ENCODE results near the gene PDE10A.
"Not testable (repeated sequence)": the region's sequence is repeated elsewhere in the genome, so short reads cannot be mapped to it uniquely, and the experiment has no call there.

PDE10A gene

DNA sequence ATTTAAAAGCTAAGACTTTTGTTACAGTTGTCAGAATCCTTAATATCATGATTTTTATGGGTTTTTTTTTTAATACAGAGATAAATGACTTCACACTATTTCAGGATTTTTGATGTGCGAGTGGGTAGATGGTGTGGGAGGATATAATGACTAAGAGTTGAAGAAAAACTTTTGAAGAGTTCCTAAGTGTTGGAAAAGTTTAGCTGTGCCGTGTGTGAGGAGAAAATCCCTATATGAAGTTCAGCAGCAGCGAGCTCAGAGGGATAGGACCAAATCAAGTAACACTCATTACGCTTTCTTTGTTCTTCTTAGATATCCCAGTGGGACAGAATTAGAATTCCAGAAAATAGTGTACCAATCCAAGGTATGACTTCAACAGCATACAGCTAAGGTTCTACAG, 34.1 kb downstream of the PDE10A start:
- DNase-seq (ENCODE audit: low read depth in 1 of 2, low spot score in 1 of 2) = no peak

DNA sequence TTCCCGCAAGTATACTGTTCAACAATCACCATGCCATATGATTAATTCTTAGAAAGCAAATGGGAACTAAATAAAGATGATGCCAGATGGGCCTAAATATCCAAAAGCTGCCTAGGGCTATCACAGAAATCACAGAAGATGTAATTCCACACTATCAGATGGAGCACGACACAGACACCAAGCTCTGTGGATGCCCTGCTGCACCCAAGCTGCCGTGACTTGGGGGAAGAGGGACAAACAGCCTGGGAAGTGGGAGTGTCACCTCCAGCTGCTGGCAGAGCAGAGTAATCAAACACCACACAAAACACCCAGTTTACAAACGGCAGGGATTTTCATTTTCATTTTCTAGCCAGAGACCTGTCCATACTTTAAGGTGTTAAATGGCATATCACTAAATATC, 35.7 kb downstream of the PDE10A start:
- no peak for DNase-seq (ENCODE audit: low read depth in 1 of 2, low spot score in 1 of 2)

DNA sequence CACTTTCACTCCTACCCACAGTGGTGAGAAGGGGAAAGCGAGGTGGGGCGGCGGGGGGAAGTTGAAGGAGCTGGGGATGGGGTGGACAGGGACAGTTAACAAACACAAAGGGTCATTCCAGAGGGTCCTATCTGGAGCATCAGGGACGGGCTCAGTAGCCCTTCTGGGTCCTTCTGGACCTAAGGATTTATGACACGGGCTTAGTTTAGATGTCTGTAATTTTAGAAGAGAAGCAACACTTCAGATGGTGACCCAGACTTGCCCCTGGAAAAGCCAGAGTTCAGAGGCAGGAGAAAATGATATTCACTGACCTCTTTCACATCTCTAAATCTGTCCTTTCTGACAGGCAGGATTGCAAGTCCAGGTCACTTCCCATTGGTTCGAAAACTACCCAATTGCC, 36.3 kb downstream of the PDE10A start:
- DNase-seq (ENCODE audit: low read depth in 1 of 2, low spot score in 1 of 2) = no peak

DNA sequence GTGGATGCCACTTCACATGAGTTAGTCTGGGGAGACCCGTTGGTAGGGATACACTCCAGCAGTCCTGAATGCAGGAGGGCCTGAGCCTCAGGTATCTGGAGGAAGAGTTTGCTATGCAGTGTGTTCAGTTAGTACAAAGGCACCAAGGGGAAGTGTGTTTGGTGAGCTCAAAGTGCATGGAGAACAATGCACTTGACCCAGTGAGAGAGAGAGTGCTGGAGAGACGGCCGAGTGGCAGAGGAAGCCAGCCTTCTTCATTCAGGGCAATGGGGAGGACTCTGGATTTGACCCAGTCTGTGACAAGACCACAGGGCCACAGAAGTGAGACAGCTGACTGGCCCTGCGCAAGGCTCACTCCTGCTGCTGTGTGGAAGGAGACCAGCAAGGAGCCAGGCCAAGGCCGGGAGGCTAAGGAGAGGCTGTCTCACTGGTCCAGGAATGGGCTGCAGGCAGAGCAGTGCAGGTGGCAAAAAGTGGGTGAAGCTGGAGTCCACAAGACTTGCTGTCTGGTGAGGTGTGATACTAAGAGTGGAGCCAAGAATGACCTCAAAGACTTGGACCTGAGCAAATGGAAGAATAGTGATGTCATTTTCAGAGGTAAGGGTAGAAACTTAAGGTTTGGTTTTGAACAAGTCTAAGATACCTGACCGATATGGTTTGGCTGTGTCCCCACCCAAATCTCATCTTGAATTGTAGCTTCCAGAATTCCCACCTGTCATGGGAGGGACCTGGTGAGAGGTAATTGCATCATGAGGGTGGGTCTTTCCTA, 38.0 kb downstream of the PDE10A start:
- no peak for DNase-seq (ENCODE audit: low read depth in 1 of 2, low spot score in 1 of 2)

DNA sequence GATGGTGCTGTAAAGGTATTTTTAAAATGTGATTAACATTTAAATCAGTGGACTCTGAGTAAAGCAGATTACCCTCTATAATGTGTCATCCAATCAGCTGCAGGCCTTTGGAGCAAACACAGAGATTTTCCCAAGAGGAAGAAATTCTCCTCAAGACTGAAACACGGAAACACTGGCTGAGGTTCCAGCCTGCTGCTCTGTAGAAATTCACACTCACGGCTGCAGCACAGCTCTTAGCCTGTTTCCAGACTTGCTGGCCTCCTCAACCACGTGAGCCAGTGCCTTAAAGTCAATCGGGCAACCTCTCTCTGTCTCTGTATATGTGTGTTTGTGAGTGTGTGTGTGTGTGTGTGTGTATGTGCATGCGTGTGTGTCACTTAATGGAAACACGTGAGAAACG, 41.1 kb downstream of the PDE10A start:
- no peak for DNase-seq (ENCODE audit: low read depth in 1 of 2, low spot score in 1 of 2)

DNA sequence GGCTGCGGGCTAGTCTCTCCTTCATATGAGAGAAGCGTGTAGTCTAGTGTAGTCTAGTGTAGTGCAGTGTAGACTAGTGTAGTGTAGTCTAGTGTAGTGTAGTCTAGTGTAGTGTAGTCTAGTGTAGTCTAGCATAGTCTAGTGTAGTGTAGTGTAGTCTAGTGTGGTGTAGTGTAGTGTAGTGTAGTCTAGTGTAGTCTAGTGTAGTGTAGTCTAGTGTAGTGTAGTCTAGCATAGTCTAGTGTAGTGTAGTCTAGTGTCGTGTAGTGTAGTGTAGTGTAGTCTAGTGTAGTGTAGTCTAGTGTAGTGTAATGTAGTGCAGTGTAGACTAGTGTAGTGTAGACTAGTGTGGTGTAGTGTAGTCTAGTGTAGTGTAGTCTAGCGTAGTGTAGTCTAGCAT, 44.1 kb downstream of the PDE10A start:
- DNase-seq (ENCODE audit: low read depth in 1 of 2, low spot score in 1 of 2) = not testable (repeated sequence)

DNA sequence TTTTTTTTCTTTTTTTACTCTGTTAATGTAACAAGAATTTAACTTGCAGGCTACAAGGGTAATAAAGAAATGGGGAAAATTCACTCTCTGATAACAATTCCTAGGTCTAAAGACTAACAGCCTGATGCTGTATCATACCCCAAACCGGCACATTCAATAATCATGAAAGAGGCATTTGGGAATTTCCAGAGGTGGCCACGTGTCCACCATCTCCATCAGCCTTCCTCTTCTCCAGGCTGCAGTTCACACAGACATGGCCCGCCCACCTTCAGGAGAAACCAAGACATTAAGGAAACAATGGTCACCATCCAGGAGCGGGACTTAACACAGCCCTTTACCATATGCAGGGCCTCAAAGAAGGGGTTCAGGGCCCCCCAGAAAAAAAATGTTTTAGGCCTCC, 44.8 kb downstream of the PDE10A start:
- no peak for DNase-seq (ENCODE audit: low read depth in 1 of 2, low spot score in 1 of 2)

DNA sequence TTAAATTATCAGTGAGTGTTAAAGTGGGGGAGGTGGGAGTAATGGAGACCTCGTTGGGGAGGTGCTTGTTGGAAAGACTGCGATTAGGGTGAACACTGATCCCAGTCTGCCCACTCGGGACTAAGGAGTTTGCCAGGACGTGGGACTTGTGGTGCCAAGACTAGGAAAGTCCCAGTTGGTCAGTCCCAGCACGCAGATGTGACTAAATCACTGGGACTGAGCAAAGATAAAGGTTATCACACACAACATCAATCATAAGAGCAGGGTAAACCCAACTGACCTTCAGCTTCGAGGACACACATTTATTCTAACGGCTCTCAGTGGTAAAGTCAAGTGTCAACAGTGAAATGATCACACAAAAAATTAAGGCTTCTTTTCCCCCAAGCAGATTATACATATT, 45.5 kb downstream of the PDE10A start:
- no peak for DNase-seq (ENCODE audit: low read depth in 1 of 2, low spot score in 1 of 2)

DNA sequence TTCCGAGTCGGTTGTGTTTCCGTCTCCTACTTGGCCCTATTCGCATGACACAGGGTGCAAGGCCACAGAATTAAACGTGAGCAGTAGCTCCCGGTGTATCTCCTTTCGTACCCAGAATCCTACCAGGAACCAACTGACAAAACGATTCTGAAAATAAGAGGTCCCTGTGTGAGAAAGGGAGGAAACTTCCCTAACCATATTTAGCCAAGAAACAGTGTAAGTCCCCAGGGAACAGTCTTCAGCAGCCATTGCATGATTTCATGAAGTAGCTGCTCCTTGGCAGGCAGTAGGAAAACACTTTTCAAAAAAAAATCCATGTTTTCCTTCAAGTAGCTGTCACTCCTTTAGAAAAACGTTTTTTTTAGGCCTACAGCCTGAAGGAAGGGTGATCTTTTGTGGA, 46.9 kb downstream of the PDE10A start:
- DNase-seq (ENCODE audit: low read depth in 1 of 2, low spot score in 1 of 2) = no peak

DNA sequence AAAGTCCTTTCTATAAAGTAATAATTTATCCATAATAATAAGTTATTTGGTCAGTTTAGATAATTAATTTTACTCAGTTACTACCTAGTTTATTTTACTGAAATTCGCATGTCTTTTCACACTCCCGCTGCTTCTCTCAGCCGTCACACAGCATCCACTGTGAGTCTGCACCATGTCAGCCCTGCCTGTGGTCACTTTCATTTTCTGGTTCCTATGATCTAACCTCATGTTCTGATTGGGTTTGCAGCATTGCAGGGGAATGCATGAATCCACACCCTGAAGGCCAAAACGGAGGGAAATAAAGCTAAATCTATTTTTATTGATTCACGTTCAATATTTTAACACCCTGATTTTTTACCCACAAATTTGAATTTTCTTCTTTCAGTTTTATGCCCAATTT, 47.4 kb downstream of the PDE10A start:
- no peak for DNase-seq (ENCODE audit: low read depth in 1 of 2, low spot score in 1 of 2)

DNA sequence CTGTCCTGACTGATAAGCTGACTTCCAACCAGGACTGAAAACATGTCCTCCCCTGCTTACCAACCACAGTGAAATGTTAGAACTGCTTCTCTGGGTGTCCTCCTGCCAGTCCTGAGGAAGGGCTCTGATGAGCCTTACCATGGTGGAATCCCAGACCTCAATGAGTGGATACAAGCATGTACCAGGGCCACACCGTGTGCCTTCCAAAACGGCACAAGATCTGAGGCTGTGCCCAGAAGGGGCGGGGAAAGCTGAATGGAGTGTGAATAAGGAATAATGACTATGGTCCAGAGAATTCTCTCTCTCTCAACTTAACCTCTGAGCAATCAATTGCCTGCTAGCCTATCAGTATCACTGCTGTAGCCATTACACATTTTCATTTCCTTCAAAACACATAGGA, 51.7 kb downstream of the PDE10A start:
- no peak for DNase-seq (ENCODE audit: low read depth in 1 of 2, low spot score in 1 of 2)

DNA sequence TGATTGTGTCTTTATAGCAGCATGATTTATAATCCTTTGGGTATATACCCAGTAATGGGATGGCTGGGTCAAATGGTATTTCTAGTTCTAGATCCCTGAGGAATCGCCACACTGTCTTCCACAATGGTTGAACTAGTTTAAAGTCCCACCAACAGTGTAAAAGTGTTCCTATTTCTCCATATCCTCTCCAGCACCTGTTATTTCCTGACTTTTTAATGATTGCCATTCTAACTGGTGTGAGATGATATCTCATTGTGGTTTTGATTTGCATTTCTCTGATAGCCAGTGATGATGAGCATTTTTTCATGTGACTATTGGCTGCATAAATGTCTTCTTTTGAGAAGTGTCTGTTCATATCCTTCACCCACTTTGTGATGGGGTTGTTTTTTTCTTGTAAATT, 54.5 kb downstream of the PDE10A start:
- not testable (repeated sequence) for DNase-seq (ENCODE audit: low read depth in 1 of 2, low spot score in 1 of 2)

DNA sequence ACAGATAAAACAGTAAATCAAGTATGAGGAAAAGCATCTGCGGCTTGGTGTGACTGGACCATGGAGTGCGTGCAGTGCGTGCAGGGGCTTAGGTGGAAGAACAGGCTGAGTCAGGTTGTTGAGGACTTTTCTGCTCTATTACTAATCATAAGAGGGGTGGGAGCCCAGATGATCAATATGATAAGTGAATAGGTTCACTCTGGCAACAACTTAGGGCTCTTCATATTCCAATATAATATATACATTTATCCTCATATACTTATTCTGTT, 56.4 kb downstream of the PDE10A start:
- no peak for DNase-seq (ENCODE audit: low read depth in 1 of 2, low spot score in 1 of 2)

DNA sequence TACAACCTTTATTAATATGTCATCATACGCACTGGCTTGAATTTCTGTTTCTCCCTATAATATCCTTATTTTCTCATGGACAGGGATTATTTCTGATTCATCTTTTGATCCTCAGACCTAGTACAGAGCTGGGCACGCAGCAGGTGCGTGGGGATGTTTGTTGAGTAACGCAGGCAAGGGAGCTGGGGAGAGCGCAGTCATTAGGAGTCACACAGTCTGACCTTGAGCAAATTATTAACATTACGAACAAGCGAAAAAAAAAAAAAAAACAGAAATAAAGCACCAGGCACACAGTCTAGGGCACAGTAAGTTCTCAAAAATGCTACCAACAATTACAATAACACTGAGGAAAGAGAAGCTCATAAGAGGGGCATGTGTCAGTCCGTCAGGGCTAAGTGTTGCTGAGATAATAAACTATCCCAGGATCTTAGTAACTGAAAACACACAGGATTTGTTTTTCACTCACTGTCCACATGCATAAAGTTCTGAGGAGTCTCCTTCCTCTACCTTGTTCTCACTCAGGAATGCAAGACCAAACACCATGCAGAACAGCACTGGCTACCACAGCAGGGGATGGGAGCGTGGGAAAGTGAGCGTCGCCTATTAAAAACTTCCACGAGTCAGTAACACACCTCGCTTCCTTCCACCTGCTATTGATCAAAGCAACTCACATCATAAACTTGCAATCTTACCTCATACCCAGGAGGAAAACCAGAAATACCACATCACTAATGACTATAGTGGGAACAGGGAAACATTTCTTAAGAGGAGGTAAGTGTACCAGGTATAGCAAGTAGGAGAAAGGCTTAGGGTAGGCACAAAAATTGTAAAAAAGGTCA, 56.9 kb downstream of the PDE10A start:
- no peak for DNase-seq (ENCODE audit: low read depth in 1 of 2, low spot score in 1 of 2)

DNA sequence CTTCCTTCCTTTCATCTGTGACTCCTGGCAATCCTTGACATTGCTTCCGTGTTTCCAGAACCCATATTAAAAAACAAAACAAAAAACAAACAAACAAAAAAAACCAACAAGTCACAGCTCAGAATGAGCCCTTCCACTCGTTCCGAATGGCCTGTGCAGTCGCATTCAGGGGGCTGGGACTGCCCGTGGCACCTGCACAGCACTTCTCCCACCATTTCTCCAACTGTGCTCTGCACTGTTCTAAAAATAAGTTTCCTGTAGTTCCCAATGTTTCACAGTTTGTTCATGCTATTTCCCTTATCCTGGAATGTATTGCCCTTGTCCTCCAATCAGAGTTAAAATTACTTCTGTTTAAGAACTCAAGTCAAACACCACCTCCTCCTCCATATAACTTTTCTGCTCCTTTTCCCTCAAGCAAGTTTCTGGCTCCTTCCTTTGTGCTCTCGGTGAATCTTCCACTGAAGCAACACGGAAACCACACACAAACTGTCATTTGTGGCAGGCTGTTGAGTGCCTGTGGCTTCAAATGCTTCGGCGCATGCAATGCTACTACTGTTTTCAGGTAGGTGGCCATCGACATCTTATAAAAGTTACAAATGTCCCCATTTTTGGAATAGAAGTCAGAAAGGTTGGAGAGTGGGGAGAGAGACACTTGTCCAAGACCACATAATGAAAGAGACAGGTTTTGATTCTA, 57.7 kb downstream of the PDE10A start:
- DNase-seq (ENCODE audit: low read depth in 1 of 2, low spot score in 1 of 2) = no peak

DNA sequence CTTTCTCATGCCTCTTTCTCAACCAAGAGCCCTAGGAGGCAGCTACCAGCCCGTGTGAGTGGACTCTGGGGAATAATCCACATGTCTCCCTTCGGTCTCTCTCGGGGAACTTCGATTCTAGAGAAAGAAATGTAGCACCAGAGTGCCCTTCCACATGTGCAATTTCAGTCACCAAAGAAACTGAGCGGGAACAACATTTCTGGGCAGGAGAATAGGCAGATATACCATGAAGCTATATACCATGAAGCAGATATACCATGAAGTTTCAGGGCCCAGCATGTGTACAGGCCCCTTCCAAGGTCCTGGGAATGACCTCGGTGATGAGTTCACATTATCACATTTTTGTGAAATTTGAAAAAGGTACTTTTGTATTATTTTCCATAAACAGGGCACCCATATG, 60.8 kb downstream of the PDE10A start:
- no peak for DNase-seq (ENCODE audit: low read depth in 1 of 2, low spot score in 1 of 2)

DNA sequence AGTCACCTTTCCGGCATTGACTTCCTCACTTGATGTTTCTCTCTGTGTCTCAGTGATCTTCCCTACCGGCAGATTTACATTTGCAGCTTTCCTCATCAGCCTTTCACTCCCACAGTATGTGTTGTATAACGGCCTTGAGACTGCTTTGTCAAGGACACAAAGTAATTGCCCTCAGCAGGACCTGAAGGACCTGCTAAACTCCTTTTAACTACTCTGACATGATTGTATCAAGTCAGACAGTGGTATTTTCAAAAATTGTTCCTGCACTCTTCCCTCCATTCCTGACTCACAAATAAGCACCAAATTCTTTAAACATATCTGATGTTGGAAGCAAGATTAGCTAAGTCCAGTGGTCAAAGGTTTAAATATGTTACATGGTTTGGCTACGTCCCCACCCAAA, 62.4 kb downstream of the PDE10A start:
- DNase-seq (ENCODE audit: low read depth in 1 of 2, low spot score in 1 of 2) = no peak

DNA sequence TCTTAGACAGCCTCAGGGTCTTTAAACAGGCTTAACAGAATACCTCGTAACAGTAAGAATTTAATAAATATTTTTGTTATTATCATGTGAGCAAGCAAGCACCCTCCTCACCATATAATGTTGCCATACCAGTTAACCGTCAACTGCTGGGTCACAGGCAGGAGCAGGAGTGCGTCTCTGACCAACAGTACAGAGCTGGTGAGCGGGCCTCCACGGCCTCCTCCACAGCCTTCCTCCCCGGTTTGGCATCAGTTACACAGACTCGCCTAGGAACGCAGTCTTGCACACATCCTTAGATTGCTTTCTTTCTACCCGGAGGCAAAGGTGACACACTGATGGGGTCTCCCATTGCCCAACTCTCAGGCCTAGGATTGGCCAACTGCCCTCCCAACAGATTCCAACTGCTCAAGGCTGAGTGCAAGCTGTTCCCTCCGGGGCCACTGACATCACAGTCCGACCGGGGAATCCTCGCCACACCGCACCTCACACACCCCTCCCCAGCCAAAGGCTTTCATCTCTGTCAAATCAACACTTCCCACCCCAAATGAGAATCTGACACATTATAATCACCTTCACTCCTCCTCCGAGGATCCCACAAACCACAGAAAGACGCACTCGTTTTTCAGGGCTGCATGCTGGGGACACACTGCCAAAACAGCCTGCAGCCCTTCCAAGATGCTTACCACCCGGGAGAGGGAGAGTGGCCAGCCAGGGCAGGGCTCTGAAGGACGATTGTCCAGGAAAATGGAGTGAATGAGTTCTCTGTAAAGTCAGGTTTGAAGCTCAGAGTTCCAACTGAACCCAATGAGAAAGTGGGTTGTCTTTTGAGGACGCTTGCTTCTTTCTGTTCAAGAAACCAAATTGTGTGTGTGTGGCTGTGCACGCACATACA, 63.2 kb downstream of the PDE10A start:
- DNase-seq (ENCODE audit: low read depth in 1 of 2, low spot score in 1 of 2) = no peak

DNA sequence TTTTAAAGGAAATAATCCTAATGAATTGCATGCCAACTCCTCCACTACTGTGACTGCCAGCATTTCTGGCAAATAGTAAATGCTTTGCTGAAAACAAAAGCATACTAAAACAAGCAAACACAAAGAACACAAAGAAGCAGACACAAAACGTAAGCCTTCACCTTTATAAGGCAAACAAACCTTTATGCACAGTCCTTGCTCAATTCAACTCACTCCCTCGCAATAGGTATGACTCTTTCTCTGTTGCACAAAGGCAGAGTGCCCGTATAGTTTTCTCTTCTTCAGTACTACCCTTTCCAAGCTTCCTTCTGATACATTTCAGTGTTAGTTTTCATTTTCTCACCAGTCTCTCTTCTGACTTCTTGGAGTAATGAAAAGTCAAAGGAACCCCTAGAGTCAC, 63.9 kb downstream of the PDE10A start:
- no peak for DNase-seq (ENCODE audit: low read depth in 1 of 2, low spot score in 1 of 2)

DNA sequence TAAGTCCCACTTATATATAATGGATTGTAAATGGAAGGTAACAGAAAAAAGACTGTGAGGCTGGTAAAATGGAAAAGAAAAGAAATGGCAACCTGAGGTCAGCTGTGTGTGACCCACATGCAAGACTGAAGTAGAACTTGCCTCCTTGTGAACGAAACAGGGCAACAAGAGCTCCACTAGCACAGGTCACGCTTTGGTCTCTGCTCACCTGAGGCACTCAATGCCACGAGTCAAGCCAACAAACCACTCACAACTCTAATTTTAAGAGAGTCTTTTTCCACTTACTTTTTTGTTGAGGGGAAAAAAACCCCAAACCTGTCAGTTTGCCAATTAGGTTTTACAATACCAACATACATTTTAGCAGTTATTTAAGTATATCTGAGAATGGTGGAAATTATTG, 65.2 kb downstream of the PDE10A start:
- no peak for DNase-seq (ENCODE audit: low read depth in 1 of 2, low spot score in 1 of 2)

DNA sequence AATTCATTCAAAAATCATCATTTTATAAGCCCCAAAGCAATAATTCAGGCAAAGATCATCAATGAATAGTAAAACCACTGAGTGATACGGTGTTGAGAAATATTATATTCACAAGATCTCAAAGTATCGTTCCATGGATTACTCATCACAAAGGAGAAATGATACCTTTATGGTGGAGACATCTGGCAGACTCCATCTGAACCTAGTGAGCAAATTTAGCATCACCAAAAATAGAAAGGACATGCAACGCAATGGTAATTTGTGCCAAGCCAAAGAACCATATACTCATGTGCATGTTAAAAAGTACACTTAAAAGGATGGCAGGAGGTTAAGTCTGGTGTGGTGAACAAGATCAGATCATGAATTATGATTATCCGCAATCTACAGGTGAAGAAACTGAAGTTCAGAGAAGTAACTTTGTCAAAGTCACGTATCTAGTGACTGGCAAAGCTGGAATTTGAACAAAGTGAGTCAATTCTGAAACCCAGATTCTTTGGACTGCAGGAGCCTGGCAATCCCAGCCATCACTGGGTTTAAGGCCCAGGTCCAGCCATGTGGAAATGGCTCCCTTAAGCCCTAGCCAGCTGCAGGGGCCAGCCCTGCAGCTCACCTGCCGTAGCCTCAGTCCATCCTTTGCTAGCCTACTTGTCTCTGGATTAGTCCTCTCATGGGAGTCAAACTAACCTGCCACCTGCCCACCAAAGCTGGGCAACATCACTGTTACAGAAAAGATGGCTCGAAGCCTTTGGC, 68.3 kb downstream of the PDE10A start:
- no peak for DNase-seq (ENCODE audit: low read depth in 1 of 2, low spot score in 1 of 2)

All from activated CD4-positive, alpha-beta T cell treated with anti-CD3 and anti-CD28 coated beads, Interleukin-2, amount 50 U/mL, for 24 hours (primary cell).